Left ventricle myocardium inferior (tissue), 1 donor: Measurements from ENCODE around the gene BICDL1. TPM values are rescaled to one million over a fixed set of nuclear protein-coding genes. Genes with fewer than 3 reads are reported as not detected.

Source experiments
- DNase-seq: peaks from one replicate; pipeline ENCODE4 v3.0.0-alpha.2; 2020
- H3K27ac ChIP-seq: fragments of 200-600 bp; replicated peaks from 2 replicates; pipeline ENCODE4 v1.8.0; 2021
- H3K27me3 ChIP-seq: fragments of 200-600 bp; 2 replicates; pipeline ENCODE4 v1.8.0; 2021; ENCODE audit warnings: low read depth
- H3K36me3 ChIP-seq: fragments of 200-600 bp; 2 replicates; pipeline ENCODE4 v1.8.0; 2021
- H3K4me1 ChIP-seq: fragments of 200-600 bp; 2 replicates; pipeline ENCODE4 v1.8.0; 2021
- H3K4me3 ChIP-seq: fragments of 200-600 bp; 2 replicates; pipeline ENCODE4 v1.8.0; 2021; ENCODE audit warnings: mild to moderate bottlenecking, moderate library complexity
- H3K9me3 ChIP-seq: fragments of 200-600 bp; replicated peaks from 2 replicates; pipeline ENCODE4 v1.8.0; 2021
- CTCF ChIP-seq: fragments of 200-600 bp; IDR thresholded peaks from 2 replicates; pipeline ENCODE4 v1.8.0; 2021; ENCODE audit warnings: antibody characterized with exemption, mild to moderate bottlenecking, borderline replicate concordance
- intact Hi-C: fragments of 100-400 bp; cut with micrococcal nuclease; formaldehyde crosslinking; loops from one replicate; pipeline ENCODE4 v1.11.0; 2022
- total RNA-seq: library from RNA; stranded (reverse); fragmentation: NEBNext Ultra II Directional; extraction: Animal tissue kit (Norgen Biotek cat#: 25700); gene quantifications from one replicate; pipeline ENCODE4 v1.2.1, GENCODE V29; 2021
- donor health status: DM: no; HTN: yes; CAD: no; lungs with severe emphysema.

The BICDL1 gene
- total RNA-seq, 1 donor from 2014 or later: 0.08 TPM

DNA sequence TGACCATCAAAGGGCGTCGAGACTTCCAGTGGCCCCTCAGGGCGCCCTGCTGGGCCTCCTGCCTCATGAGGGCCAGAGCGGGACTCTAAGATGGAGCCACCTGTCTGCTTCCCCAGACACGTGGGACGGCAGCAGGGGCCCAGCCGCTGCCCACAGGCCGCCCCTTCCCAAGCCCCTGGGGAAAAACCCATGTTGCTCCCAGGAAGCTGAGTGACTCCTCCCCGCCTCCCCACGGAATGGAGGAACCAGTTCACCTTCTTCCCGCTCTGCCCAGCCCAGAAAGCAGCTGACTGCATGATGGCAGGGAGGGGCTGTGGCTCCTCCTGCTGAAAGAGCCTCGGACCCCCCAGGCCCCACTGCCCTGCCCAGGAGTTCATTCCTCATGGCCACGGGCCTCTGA, 112.6 kb downstream of the BICDL1 start:
- peak overlapping the region; percentile 73 for H3K27ac ChIP-seq
- DNase-seq: no peak
- no peak for TF ChIP-seq CTCF
- H3K27me3 ChIP-seq: no peaks in the 10 kb centered on the region
- H3K36me3 ChIP-seq: peaks cover 66% of the 10 kb centered on the region
- H3K4me1 ChIP-seq: peaks cover 47% of the 10 kb centered on the region
- intact Hi-C loops: no loop called here
- no peaks in the 10 kb centered on the region for H3K9me3 ChIP-seq
- peak overlapping the region; percentile 30 for H3K4me3 ChIP-seq

DNA sequence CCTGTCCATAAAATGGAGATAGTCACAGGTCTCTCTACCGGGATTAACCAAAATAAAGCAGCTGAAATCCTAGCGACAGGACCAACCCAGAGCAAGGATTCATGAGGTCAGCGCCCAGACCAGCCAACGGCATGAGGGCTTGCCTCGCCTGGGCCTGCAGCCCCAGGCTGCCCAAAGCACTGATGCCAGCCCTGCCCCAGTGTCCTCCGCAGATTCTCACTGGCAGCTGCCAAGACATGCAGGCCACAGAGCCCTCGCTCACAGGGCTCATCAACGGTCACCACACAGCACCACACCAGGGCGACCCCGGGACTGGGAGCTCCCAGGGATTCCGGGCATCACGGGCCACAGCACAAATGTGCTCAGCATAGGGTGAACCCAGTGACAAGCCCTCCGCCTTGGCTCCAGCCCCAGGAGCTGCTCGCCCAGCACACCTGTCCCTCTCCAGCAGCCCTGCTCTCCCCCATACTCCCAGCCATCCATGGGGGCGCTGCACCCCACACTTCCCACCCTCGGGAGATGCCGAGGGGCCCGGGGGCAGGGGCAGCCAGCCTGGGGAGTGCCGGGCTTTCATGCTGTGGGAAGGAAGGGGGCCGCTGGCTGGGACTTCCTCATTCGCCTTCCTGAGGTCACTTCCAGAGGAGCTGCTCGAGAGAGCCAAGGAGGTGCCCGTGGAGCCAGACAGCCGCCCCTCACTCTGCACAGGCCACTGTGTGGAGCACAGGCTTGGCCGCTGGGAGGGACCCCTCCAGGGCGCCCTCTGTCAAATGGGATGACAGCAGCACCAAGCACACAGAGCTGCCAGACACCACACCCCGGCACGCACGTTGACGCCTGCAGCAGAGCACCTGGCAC, 113.4 kb downstream of the BICDL1 start:
- peaks cover 66% of the 10 kb centered on the region for H3K36me3 ChIP-seq
- no peak for TF ChIP-seq CTCF
- H3K4me1 ChIP-seq: peaks cover 42% of the 10 kb centered on the region
- no peaks in the 10 kb centered on the region for H3K9me3 ChIP-seq
- intact Hi-C loops: no loop called here
- H3K27me3 ChIP-seq: no peaks in the 10 kb centered on the region
- H3K4me3 ChIP-seq: no peak overlapping the region
- H3K27ac ChIP-seq: peak overlapping the region; percentile 73
- DNase-seq: no peak

- H3K9me3 ChIP-seq: no peaks in the 10 kb centered on the region
- H3K27me3 ChIP-seq: no peaks in the 10 kb centered on the region
- no peak for DNase-seq
- no peak overlapping the region for H3K27ac ChIP-seq
- H3K36me3 ChIP-seq: peaks cover 64% of the 10 kb centered on the region
- TF ChIP-seq CTCF: no peak
- H3K4me3 ChIP-seq: no peak overlapping the region
- intact Hi-C loops: no loop called here
- peaks cover 42% of the 10 kb centered on the region for H3K4me1 ChIP-seq
Observed at GRCh38 chr12:120103044-120103338, 114.0 kb downstream of the BICDL1 start.

GRCh38 chr12:120103371-120103770, 114.3 kb downstream of the BICDL1 start:
- intact Hi-C loops: no loop called here
- Histone ChIP-seq H3K4me1 (peaks cover 44% of the 10 kb centered on the region), H3K27ac (no peak overlapping the region), H3K4me3 (no peak overlapping the region), H3K9me3 (no peaks in the 10 kb centered on the region), H3K27me3 (no peaks in the 10 kb centered on the region), H3K36me3 (peaks cover 60% of the 10 kb centered on the region)
- no peak for TF ChIP-seq CTCF
- no peak for DNase-seq

GRCh38 chr12:120106151-120106550, 117.1 kb downstream of the BICDL1 start:
- Histone ChIP-seq H3K4me3 (no peak overlapping the region), H3K27me3 (no peaks in the 10 kb centered on the region), H3K4me1 (peaks cover 52% of the 10 kb centered on the region), H3K36me3 (peaks cover 45% of the 10 kb centered on the region), H3K27ac (no peak overlapping the region), H3K9me3 (no peaks in the 10 kb centered on the region)
- DNase-seq: no peak
- TF ChIP-seq CTCF: no peak
- intact Hi-C loops: no loop called here
